ENCODE measurements around the gene UBL3.

The UBL3 gene, protein sequence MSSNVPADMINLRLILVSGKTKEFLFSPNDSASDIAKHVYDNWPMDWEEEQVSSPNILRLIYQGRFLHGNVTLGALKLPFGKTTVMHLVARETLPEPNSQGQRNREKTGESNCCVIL

DNA sequence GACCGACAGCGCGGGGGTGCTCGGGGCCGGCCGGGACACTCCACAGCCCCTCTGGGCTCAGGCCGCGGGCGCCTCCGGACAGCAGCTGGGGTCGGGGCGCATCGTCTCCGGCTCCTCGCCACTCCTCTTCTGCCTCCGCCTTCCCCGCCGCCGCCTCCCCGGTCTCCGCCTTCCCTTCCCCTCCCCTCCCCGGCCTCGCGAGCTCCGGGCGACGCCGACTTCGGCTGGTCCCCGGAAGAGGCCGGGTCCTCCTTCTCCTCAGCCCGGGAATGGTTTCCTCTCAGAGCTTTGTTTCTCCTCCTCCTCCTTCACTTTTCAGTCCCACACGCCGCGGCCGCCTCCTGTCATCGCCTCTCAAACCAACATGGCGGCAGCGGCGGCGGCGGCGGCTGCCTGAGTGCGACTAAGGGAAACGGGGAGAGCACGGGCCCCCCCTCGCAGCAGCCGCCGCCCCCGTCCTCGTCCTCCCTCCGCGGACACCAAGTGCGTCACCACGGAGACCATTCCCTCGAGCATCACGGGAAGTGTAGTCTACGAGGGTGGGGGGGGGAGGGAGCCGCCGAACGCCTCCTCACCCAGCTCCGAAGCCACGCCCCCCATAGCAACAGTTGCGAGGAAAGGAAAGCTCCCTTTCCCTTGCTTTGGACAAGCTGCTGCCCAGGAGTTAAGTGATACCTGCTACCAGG, at the start of gene UBL3:
Gene UBL3 (minus strand): TSS at position 405 of the 686 bp plus-strand sequence. CDS start 1,079 bp downstream, outside the sequence.
- DNase-seq, result peak; percentile 71

DNA sequence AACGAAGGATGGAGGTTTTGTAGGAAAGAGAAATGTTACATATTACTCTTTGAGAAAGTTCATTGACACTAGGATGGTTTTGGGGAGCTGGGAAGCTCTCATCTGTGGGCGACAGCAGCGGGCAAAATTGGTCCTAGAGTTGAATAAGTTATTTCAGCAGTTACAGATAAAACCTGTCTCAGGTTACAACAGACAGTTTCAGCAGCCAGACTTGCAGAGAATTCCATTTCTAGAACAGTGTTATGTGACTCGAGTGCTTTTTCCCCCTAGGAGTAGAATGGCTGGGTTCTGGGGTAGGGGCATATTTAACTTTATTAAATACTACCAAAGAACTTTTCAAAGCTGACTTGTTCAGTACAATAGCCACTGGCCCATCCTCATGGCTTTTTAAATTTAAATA, 46.7 kb upstream of the UBL3 start:
- DNase-seq, result no peak

GRCh38 chr13:29893438-29893837, 43.0 kb upstream of the UBL3 start:
- DNase-seq, result no peak

- DNase-seq, result no peak
Observed at GRCh38 chr13:29892151-29892550, 41.7 kb upstream of the UBL3 start.

DNA sequence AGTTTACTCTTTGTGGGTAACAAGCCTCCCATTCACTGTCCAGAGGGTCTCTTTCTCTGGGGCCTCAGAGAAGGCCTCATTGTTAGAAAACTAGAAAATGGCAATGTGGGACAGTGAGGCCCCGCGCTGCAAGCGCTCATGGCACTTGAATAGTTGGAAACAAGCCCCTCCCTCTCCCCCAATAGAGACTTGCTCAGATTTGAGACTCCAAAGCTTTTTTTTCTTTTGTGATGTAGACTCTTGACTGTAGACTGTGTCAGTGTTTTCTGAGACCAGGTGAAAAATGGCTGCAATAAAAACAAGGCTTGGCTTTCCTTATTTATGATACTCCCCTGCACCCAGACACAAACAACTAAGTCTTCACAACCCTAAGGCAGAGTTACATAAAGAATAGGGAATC, 38.7 kb upstream of the UBL3 start:
- DNase-seq, result no peak

DNA sequence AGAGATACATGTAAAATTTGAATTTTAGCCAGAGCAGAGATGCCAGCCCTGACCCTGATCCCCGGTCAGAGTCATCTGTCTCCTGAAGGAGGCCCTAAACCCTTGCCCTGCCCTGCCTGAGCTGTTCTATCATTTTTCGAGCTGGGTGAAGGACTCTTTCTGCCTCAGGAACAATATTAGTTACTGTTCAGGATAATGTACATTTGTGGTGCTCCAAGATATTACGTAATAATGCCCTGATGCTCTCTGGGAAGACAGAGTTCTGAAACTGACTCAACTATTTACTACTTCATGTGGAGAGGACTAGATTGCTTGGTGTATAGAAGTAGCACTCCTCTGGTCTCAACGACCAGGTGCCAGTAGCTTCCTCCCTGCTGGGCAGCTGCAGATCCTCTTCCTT, 37.9 kb upstream of the UBL3 start:
- DNase-seq, result no peak

GRCh38 chr13:29887686-29888085, 37.3 kb upstream of the UBL3 start:
- no peak for DNase-seq

- DNase-seq, result no peak
Observed at GRCh38 chr13:29887030-29887557, 36.7 kb upstream of the UBL3 start.

GRCh38 chr13:29886446-29886845, 36.0 kb upstream of the UBL3 start:
- no peak for DNase-seq

DNA sequence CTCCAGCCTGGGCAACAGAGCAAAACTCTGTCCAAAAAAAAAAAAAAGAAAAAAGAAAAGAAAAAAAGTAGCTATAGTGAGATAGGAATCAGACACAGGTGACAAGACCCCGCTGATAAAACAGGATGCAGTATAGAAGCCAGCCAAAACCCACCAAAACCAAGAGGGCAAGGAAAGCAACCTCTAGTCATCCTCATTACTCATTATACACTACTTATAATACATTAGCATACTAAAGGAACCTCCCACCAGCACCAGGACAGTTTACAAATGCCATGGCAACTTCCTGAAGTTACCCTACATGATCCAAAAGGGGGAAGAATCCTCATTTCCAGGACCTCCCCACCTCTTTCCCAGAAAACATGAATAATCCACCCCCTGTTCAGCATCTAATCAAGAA, 35.6 kb upstream of the UBL3 start:
- no peak for DNase-seq

DNA sequence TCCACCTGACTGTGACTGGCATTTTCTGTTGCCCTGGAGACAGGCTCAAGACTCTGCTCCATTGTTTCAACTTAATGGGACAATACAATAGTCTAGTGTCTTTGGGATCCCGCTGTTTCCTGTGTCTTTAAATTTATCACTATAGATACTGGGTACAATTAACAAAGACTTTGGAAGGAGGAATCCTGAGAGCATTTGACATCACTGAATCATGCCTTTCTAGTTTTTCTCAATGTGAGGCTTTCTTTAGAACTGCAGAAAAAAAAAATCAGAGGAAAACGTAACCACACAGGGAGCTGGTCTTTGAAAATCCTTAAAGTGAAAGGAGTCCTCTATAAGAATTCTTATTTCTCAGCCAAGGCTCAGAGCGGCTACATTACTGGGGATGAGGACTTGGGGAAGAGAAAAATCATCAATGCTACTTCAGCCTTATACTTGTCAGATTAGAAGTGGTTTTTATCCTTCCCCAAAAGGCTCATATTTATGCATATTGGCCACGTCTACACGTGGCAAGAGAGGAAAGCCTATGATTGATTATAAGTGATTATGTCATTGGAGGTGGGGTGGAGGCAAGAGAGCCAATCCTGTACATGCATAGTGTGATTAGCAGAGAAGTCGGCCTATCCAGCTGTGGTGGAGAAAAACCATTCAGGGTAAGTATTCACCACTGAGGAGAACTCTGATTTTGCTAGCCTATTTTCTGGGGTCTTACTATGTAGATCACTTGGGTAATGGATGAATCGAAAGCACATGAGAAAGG, 34.4 kb upstream of the UBL3 start:
- DNase-seq, result no peak

GRCh38 chr13:29883941-29884518, 33.6 kb upstream of the UBL3 start:
- no peak for DNase-seq

- DNase-seq, result no peak
Observed at GRCh38 chr13:29882076-29882475, 31.7 kb upstream of the UBL3 start.

DNA sequence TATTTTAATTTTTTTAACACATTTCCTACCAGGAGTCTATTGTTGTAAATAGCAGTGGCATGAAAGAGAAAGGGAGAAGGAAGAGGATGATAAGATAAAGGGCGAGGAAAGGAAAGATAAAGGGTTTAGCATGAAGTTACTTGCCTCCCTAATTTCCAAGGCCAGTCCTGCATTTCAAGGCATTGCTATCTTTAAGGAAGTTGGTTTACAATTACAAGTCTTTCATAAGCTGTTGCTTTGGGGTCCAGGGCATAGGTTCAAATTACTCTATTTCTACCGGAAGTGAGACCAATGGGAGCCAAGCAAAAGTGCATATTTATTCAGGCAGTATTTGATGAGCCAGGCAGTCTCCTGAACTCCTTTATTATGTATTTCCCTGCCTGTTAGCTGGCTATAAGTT, 27.7 kb upstream of the UBL3 start:
- no peak for DNase-seq

GRCh38 chr13:29877456-29878078, 27.1 kb upstream of the UBL3 start:
- no peak for DNase-seq

GRCh38 chr13:29875646-29876045, 25.2 kb upstream of the UBL3 start:
- DNase-seq, result no peak

GRCh38 chr13:29868581-29868980, 18.2 kb upstream of the UBL3 start:
- DNase-seq, result no peak

- no peak for DNase-seq
Observed at GRCh38 chr13:29865934-29866333, 15.5 kb upstream of the UBL3 start.

DNA sequence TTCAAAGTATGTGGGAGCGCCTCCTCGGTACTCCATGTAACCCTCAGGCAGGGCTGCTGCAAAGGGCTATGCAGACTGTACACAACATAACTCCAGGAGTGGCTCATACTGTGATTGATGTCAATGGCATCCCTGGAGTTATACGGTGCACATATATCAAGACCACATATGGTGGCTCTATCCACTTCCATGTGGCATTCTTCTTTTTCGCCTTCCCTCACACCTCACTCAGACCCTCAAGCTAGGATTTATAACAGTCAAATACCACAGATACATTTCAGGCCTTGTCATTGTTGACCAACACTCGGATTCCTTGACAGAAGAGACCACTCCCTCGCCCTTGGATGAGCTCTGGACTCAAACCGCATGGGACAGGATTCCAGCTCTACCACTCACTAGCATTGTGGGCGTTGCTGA, 11.3 kb upstream of the UBL3 start:
- no peak for DNase-seq

DNA sequence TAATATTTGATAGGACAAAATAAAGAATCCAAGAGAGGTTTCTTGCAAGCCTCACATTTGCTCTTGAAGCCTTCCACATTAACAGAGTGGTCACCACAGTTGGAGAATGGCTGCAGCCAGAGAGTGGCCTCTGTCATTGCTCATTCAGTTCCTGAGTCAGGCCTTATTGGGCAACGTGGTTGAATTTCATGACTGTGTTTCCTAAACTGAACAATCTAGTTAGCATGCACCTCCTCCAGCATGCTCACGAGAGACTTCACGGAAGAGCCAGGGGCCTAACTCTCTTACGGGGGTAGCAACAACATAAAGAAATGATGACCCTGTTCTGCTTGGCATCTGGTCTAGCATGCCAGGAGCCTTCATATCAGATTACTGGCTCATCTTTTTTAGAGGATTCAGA, 9.6 kb upstream of the UBL3 start:
- DNase-seq, result no peak

DNA sequence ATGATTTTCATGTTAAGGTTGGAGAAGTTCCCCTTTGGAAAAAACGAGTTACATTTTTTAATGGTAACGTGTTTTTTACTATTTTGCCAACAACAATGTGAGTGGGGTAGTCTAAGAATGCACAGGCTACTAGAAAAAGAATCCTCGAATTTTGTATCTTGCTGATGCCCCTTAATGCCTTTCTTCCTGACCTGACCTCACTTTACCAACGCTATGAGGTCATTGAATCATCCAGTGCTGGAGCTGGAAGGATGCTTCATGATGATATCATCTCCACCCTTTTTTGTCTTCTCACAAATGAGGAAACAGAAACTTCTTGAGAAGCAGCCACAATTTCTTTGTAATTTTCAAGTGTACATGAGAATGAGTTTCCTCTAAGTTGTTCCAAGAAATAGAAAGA, 8.2 kb upstream of the UBL3 start:
- DNase-seq, result no peak

DNA sequence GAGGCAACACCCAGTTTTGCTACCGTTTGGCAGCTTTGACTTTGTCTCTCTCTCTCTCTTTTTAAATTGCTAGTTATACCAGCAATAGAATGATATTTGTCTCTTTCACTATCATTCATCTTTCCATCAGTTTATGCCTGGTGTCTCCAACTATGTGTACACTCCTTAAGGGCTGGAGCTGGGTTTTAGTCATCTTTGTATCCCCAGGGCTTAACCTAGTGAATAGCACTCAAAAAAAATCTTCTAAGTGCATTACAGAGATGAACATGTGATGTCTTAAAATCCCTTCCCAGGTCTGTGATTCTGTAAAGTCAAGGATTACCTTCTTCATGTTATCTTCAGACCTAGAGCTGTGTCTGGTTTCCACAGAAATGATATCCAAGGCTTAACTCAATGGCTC, 7.8 kb upstream of the UBL3 start:
- no peak for DNase-seq

DNA sequence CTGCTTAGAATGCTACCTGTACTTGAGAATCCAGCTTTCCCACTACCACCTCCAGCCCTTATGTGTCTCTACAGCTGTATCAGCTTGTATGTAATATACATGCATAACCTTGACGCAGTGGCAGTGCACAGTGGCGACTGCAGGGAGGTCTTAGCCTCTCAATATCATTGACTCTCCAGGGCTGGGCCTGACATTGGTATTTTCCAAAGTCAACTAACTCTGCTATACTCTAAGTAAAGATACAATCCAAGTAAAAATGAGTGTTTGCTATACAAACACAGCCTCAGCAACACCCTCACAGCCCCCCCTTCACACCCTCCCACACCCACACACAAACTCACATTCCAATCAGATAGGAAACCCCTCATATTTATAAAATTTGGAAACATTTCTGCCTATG, 6.7 kb upstream of the UBL3 start:
- no peak for DNase-seq

Measured in SHP77 treated with DMSO at 0.1 percent for 48 hours (cell line).